Parathyroid adenoma (tissue), 2 donors: ENCODE results near the gene MBD4.

Experiments used
- H2AFZ ChIP-seq: fragments of 300-600 bp; sonication (generic); one replicate; pipeline ENCODE4 v1.7.0; 2017; ENCODE audit warnings: antibody characterized with exemption, mild to moderate bottlenecking
- H3K27ac ChIP-seq: fragments of 300-600 bp; sonication (generic); one replicate; pipeline ENCODE4 v1.7.0; 2017
- H3K27me3 ChIP-seq: fragments of 300-600 bp; sonication (generic); one replicate; pipeline ENCODE4 v1.7.0; 2017; ENCODE audit warnings: low read length; ENCODE audit not compliant: control insufficient read depth, insufficient read depth
- H3K36me3 ChIP-seq: fragments of 300-600 bp; sonication (generic); one replicate; pipeline ENCODE4 v1.7.0; 2017; ENCODE audit warnings: low read length; ENCODE audit not compliant: control insufficient read depth, insufficient read depth
- H3K4me1 ChIP-seq: fragments of 300-600 bp; sonication (generic); one replicate; pipeline ENCODE4 v1.7.0; 2017; ENCODE audit warnings: control low read depth
- H3K4me2 ChIP-seq: fragments of 300-600 bp; sonication (generic); one replicate; pipeline ENCODE4 v1.7.0; 2017; ENCODE audit warnings: low read length
- H3K4me3 ChIP-seq: fragments of 300-600 bp; sonication (generic); one replicate; pipeline ENCODE4 v1.7.0; 2017; ENCODE audit warnings: low read depth, low read length
- H3K79me2 ChIP-seq: fragments of 300-600 bp; sonication (generic); one replicate; pipeline ENCODE4 v1.7.0; 2017; ENCODE audit warnings: control low read depth
- H3K9ac ChIP-seq: fragments of 300-600 bp; sonication (generic); one replicate; pipeline ENCODE4 v1.7.0; 2017; ENCODE audit warnings: mild to moderate bottlenecking
- H3K9me3 ChIP-seq: fragments of 300-600 bp; sonication (generic); one replicate; pipeline ENCODE4 v1.7.0; 2017; ENCODE audit warnings: low read length; ENCODE audit not compliant: control insufficient read depth
- CTCF ChIP-seq: fragments of 300-600 bp; sonication (generic); IDR thresholded peaks from one replicate; pipeline ENCODE4 v1.7.0; 2017; ENCODE audit warnings: antibody characterized with exemption, mild to moderate bottlenecking
- donor health status: primary hyperparathyroidism.

Gene MBD4

GRCh38 chr3:129473067-129473768 lies 33.5 kb upstream of the MBD4 start:
- Histone ChIP-seq H3K9ac (no peak overlapping the region), H3K4me2 (no peak overlapping the region), H2AFZ (no peak overlapping the region), H3K27ac (no peak overlapping the region), H3K36me3 (no peaks in the 10 kb centered on the region), H3K4me1 (peaks cover 9% of the 10 kb centered on the region), H3K27me3 (no peaks in the 10 kb centered on the region), H3K9me3 (no peaks in the 10 kb centered on the region), H3K79me2 (no peaks in the 10 kb centered on the region), H3K4me3 (no peak overlapping the region)
- no peak for TF ChIP-seq CTCF

- no peak overlapping the region for H3K4me3 ChIP-seq
- H3K4me2 ChIP-seq, result no peak overlapping the region
- H3K4me1 ChIP-seq, result peaks cover 9% of the 10 kb centered on the region
- no peak overlapping the region for H3K9ac ChIP-seq
- no peak overlapping the region for H3K27ac ChIP-seq
- H3K9me3 ChIP-seq, result no peaks in the 10 kb centered on the region
- no peaks in the 10 kb centered on the region for H3K27me3 ChIP-seq
- H3K79me2 ChIP-seq, result no peaks in the 10 kb centered on the region
- no peaks in the 10 kb centered on the region for H3K36me3 ChIP-seq
- no peak for TF ChIP-seq CTCF
- no peak overlapping the region for H2AFZ ChIP-seq
Observed at GRCh38 chr3:129470861-129471260, 31.1 kb upstream of the MBD4 start.

GRCh38 chr3:129469026-129469425 lies 29.3 kb upstream of the MBD4 start:
- no peak overlapping the region for H3K9ac ChIP-seq

GRCh38 chr3:129467932-129468331 lies 28.2 kb upstream of the MBD4 start:
- no peak for TF ChIP-seq CTCF
- Histone ChIP-seq H3K9ac (no peak overlapping the region), H3K27ac (no peak overlapping the region), H3K4me2 (no peak overlapping the region), H2AFZ (no peak overlapping the region), H3K27me3 (no peaks in the 10 kb centered on the region), H3K4me1 (peaks cover 1% of the 10 kb centered on the region), H3K4me3 (no peak overlapping the region), H3K9me3 (no peaks in the 10 kb centered on the region), H3K79me2 (no peaks in the 10 kb centered on the region), H3K36me3 (no peaks in the 10 kb centered on the region)

More at GRCh38 chr3:129469026-129469425, 29.3 kb upstream of the MBD4 start:
- no peak overlapping the region for H2AFZ ChIP-seq
- no peak for TF ChIP-seq CTCF
- H3K4me2 ChIP-seq, result no peak overlapping the region
- H3K27me3 ChIP-seq, result no peaks in the 10 kb centered on the region
- no peaks in the 10 kb centered on the region for H3K79me2 ChIP-seq
- H3K36me3 ChIP-seq, result no peaks in the 10 kb centered on the region
- H3K4me1 ChIP-seq, result peaks cover 9% of the 10 kb centered on the region
- H3K27ac ChIP-seq, result no peak overlapping the region
- no peaks in the 10 kb centered on the region for H3K9me3 ChIP-seq
- H3K4me3 ChIP-seq, result no peak overlapping the region

GRCh38 chr3:129463716-129464115 lies 24.0 kb upstream of the MBD4 start:
- TF ChIP-seq CTCF, result no peak
- no peak overlapping the region for H2AFZ ChIP-seq

More at GRCh38 chr3:129463716-129464115, 24.0 kb upstream of the MBD4 start:
- Histone ChIP-seq H3K9me3 (no peaks in the 10 kb centered on the region), H3K4me2 (no peak overlapping the region), H3K27me3 (no peaks in the 10 kb centered on the region), H3K4me1 (peaks cover 16% of the 10 kb centered on the region), H3K27ac (no peak overlapping the region), H3K4me3 (no peak overlapping the region), H3K9ac (no peak overlapping the region), H3K36me3 (no peaks in the 10 kb centered on the region), H3K79me2 (no peaks in the 10 kb centered on the region)
